ENCODE measurements around the gene KRT37.

DNA sequence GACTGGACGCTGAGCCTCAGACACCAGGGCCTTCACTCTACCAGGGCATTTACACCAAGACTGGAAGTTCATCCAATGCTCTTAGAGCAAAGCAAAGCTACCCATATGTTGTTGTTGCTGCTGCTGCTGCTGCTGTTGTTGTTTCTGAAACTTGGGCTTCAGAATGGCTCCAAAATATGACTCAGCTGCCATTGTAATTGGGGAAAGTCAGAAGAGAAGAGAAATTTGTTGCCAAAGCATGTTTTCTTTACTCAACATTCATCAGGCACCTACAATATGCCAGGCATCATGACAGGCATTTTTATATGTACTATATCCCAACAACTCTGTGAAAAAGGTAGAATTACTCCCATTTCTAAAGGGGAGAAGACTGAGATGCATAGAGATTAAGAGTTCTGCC lies 30.9 kb upstream of the KRT37 start:
- no peak for TF ChIP-seq POLR2A (IDR thresholded peaks at IDR 0.05)
- TF ChIP-seq, protein P1, sequence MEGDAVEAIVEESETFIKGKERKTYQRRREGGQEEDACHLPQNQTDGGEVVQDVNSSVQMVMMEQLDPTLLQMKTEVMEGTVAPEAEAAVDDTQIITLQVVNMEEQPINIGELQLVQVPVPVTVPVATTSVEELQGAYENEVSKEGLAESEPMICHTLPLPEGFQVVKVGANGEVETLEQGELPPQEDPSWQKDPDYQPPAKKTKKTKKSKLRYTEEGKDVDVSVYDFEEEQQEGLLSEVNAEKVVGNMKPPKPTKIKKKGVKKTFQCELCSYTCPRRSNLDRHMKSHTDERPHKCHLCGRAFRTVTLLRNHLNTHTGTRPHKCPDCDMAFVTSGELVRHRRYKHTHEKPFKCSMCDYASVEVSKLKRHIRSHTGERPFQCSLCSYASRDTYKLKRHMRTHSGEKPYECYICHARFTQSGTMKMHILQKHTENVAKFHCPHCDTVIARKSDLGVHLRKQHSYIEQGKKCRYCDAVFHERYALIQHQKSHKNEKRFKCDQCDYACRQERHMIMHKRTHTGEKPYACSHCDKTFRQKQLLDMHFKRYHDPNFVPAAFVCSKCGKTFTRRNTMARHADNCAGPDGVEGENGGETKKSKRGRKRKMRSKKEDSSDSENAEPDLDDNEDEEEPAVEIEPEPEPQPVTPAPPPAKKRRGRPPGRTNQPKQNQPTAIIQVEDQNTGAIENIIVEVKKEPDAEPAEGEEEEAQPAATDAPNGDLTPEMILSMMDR (IDR thresholded peaks at IDR 0.05 in 4 of 5, conservative IDR thresholded peaks at IDR 0.05 in 1 of 5): no peak

Measured in gastrocnemius medialis (tissue), 4 donors.